ENCODE results near the gene KRTAP10-12.

The KRTAP10-12 gene

GRCh38 chr21:44671911-44672310 lies 25.1 kb upstream of the KRTAP10-12 start:
- TF ChIP-seq CTCF (conservative IDR thresholded peaks at IDR 0.05; ENCODE audit: control insufficient read depth, insufficient read depth, low read depth, low read length): no peak
- DNase-seq (ENCODE audit: low read depth): no peak
- H3K4me3 ChIP-seq (ENCODE audit: control insufficient read depth, low read depth, low read length): no peak overlapping the region

- TF ChIP-seq CTCF (conservative IDR thresholded peaks at IDR 0.05; ENCODE audit: control insufficient read depth, insufficient read depth, low read depth, low read length): no peak
- DNase-seq (ENCODE audit: low read depth): no peak
- no peak overlapping the region for H3K4me3 ChIP-seq (ENCODE audit: control insufficient read depth, low read depth, low read length)
Measured at GRCh38 chr21:44677881-44678280, 19.1 kb upstream of the KRTAP10-12 start.

- no peak for DNase-seq (ENCODE audit: low read depth)
- no peak for TF ChIP-seq CTCF (conservative IDR thresholded peaks at IDR 0.05; ENCODE audit: control insufficient read depth, insufficient read depth, low read depth, low read length)
- H3K4me3 ChIP-seq (ENCODE audit: control insufficient read depth, low read depth, low read length): no peak overlapping the region
Measured at GRCh38 chr21:44681152-44681551, 15.8 kb upstream of the KRTAP10-12 start.

GRCh38 chr21:44681861-44682579 lies 15.0 kb upstream of the KRTAP10-12 start, which contains the start of gene KRTAP12-1:
TSS of gene KRTAP12-1 (minus strand) at chr21:44682163. CDS start at chr21:44682123, 40 bp downstream.
- no peak within 1 kb of the TSS for H3K4me3 ChIP-seq (ENCODE audit: control insufficient read depth, low read depth, low read length)
- TF ChIP-seq CTCF (conservative IDR thresholded peaks at IDR 0.05; ENCODE audit: control insufficient read depth, insufficient read depth, low read depth, low read length): no peak
- DNase-seq (ENCODE audit: low read depth): no peak

GRCh38 chr21:44682580-44683151 lies 14.3 kb upstream of the KRTAP10-12 start:
- TF ChIP-seq CTCF (conservative IDR thresholded peaks at IDR 0.05; ENCODE audit: control insufficient read depth, insufficient read depth, low read depth, low read length): no peak
- DNase-seq (ENCODE audit: low read depth): no peak
- no peak overlapping the region for H3K4me3 ChIP-seq (ENCODE audit: control insufficient read depth, low read depth, low read length)

- H3K4me3 ChIP-seq (ENCODE audit: control insufficient read depth, low read depth, low read length): no peak overlapping the region
- DNase-seq (ENCODE audit: low read depth): no peak
- TF ChIP-seq CTCF (conservative IDR thresholded peaks at IDR 0.05; ENCODE audit: control insufficient read depth, insufficient read depth, low read depth, low read length): no peak
Measured at GRCh38 chr21:44684077-44684476, 12.9 kb upstream of the KRTAP10-12 start.
